NCI-H1694 (cell line): ENCODE data around the gene ERH.

Experiments
- DNase-seq: peaks from one replicate; lab custom pipeline; 2025; lab: John Stamatoyannopoulos, UW

The ERH gene

DNA sequence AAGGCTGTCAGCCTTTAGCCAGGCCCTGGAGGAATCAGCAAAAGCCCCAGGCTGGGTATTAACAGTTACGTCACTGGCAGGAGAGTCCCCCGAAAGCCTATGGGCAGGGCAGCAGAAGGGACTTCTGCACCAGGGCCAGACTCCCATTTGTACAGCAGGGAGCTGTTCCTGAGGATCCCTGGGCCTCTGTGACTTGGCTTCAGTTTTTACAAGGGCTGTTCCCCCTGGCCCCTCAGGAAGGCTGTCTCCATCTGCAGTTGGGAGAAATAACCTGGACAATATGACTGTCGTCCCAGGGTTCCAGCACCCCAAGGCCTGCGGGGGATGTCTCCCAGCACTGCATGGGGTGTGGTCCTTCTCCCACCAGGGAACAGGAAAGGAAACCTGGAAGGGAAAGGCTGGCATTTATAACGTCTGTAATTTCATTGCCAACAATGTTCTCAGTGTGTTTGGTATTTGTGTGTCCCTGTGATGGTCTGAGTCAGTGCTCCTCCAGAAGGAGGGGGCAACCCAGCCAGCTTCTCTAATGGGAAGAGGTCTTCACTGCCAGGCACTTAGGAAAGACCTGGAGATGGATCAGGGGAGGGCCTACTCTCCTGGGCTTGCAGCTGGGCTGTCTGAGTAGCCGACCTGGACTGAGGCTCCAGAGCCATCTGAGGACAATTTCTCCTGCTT is 42.4 kb downstream of the ERH start:
- DNase-seq: no peak

DNA sequence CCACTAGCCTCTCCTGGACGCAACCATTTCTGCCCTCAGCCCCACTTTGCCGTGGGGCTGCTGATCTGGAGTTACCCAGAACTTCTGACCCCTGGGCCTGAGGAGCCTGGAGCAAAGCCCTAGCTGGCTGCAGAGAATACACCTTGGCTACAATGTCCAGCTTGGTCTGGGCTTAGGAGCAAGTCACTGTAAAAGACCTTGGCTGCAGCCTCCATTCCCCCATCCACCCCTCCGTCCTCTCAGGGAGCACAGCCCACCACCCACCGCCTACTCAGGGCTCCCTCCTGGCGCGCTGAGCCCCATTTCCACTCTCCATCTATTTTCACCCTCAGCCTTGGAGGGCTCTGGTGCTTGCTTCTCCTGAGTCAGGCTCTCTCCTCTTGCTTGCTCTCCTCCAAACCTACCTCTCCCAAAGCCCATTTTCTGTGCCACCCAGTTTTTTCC is 42.9 kb downstream of the ERH start:
- no peak for DNase-seq

- DNase-seq: peak; percentile 29
These were observed 43.5 kb downstream of the ERH start for GRCh38 chr14:69354383-69355153.

DNA sequence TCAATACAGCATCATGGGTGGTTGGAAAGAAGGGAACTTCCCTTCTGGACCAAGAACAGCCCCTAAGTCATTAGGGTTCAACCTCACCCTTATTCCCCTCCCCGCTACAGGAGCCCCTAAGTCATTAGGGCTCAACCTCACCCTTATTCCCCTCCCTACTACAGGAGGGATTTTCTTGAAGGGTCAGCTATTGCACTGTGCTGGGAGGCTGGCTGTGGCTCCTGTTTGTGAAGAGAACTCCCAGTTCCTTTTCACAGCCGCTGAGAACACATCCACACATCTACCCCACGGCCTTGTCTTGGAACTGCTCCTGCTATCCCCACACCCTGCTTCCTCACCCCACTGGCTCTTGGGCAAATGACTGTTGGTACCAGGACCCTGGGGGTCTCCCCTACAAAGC is 44.9 kb downstream of the ERH start:
- DNase-seq: no peak

DNA sequence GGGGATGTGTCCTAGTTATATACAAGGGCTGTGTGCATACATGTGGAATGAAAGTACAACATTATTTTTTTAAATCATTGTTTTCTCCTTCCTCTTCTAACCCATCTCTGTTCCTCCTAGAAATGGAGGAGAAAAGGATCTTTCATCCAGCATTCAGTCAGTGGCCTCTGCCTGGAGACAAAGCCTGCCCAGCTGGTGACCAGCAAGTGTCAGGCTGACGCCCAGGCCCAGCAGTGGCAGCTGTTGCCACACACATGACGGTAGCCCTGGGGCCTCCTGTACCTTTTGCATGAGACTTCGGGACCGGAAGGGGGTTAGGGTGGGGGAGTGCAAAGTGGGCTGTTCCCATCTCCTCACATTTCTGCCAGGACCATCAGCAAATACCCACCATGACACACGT is 46.2 kb downstream of the ERH start:
- DNase-seq: no peak

DNA sequence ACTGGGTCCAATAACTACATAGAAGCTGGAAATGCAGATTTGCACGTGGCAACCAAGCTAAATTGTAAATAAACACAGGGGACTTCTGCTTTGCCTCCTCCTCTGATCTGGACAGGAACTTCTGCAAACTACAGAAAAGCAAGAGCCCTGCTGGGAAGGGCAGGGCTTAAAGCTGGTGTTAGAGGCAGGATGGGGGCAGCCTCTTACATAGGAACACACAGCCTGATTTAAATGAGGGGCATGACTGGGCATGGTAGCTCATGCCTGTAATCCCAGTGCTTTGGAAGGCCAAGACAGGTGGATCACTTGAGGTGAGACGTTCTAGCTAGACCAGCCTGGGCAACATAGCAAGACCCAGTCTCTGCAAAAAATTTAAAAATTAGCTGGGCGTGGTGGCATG is 46.7 kb downstream of the ERH start:
- no peak for DNase-seq

GRCh38 chr14:69350892-69351291 is 47.2 kb downstream of the ERH start:
- no peak for DNase-seq

DNA sequence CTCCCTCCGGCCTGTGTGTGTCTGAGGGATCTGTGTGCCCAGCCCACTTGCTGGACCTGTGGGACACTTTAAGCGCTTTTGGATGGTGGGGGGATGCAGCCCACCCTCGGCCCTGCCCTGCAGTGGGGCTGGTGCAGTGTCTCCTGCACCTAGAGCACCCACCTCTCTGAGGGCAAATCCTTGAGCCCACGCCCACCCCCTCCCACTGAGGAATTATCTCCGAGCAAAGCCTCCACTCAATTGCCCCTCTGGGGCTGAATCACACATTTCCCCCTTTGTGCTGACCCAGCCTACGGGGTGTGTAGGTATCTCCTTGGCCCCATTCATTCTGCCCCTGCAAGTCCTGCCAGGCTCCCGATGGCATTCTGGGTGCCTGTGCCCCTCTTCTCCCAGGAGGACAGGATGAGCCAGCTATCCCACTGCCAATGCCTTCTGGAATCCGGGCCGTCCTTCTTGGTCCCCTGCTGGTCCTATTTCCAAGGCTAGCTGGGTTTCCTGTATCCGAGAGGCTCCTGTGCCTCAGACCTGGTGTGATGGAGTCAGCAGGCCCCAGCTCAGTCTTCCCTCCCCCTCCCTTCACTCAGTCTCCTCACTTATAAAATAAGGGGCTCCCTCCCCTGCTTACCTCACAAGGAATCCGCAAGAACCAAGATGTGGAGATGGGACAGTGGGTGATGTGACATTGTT is 48.9 kb downstream of the ERH start:
- no peak for DNase-seq

GRCh38 chr14:69346710-69347109 is 51.4 kb downstream of the ERH start:
- peak; percentile 13 for DNase-seq

DNA sequence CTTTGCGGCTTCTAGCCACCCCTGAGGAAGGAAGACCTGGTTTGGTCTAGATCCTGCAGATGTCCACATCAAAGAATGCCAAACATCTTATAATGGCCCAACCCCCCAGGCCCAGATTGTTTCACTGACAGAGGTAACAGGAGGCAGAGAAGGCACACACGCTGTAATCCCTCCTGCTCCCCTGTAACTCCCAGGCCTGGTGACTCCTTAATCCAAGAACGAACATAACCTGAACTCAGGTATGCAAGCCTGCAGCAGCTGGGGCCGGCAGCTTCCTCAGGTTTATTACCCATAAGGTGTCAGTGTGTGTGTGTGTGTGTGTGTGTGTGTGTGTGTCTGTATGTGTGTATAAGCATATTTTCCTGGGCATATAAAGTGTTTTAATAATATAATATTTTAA is 52.7 kb downstream of the ERH start:
- no peak for DNase-seq

DNA sequence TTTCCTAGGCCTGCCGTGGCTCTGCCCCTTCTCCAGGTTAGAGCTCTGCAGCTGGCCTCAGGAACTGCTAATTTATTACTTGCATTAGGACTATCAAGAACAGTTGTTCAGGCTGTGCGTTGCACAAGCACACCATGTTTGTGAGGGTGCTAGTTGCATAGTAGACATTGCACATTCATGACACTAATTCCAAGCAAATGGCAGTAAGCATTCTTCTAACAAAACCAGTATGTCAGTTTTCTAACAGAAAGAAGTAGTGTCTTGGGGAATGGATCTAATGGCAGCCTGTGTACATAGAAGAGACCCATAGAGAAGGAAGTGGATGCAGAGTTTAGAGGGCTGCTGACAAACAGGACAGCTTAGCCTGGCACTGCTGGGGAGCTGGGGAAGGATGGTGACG is 53.9 kb downstream of the ERH start:
- DNase-seq: no peak

- DNase-seq: no peak
These were observed 55.1 kb downstream of the ERH start for GRCh38 chr14:69342928-69343525.

DNA sequence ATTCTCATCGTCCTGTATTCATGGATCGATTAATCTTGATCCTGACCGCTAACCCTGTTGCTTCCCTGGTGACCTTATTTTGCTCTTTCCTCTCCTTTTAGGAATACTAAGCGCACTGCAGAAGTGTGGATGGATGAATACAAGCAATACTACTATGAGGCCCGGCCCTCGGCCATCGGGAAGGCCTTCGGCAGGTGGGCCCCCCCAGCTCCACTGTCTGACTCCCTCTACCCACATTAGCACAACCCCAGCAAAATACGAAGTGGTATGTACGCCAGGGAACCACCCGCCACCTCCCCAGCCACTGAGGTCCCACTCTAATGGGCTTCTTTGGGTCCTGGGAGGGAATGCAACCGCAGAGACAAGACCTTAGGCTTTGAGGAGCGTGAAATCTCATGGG is 58.7 kb downstream of the ERH start:
- DNase-seq: no peak

- no peak for DNase-seq
These were observed 60.1 kb downstream of the ERH start for GRCh38 chr14:69337984-69338383.

DNA sequence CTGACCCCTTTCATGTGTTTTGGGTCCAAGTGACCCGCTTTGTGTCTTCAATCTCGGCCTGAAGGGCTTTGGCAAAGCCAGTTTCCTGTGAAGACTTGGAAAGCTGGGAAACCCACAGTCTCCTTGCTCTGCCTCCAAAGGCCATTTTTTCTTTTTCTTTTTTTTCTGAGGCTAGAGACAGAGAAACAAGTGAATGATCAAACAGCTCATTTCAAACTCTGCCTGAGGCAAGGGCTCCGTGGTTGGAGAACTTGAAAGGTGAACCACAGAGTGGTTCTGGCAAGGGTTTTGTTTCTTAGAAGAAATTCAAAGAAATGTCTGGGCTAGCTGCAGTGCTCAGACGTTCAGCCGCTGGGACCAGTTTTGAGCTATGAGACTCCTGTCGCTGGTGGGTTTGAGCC is 62.7 kb downstream of the ERH start:
- DNase-seq: no peak

DNA sequence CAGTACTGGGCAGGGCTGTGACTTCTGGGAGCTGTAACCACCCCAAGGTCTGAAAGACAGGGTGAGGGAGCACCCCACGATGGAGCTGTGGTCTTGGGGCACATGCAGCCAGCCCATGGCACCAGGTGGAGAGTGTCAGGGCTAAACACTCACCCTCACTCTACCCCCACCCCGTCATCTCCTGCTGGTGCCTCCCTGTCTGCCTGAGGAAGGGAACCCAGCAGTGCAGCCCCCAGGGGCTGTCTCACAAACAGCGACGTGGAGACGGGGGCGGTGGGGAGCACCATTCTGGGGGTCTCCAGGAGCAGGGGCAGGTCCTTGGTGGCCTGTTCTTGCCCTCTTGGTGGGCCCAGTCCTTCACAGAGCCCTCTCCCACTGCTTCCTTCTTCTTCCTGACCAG is 63.5 kb downstream of the ERH start:
- DNase-seq: no peak

DNA sequence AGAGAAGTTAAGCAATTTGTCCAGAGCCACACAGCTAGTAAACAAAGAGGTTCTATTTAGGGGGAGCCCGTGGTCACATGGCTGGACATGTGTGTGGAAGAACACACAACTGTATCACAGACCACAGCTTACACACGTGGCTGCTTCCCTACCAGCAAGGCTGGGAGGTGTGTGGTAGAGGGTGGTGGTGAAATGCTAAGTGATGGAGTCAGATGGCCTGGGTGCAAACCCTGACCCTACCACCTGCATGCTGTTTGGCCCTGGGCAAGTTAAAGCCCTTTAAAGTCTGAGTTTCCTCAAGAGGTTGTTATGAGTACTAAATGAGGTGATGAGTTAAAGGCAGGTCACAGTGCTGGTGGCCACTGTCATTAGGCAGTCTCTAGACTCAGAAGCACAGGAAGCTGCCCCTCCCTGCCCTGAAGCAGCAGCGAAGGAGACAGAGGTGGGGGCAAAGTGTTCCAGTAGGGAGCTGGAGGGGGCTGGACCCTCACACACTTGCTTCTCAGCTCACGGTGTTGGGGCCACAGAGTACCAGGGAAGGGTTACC is 64.2 kb downstream of the ERH start:
- DNase-seq: no peak

DNA sequence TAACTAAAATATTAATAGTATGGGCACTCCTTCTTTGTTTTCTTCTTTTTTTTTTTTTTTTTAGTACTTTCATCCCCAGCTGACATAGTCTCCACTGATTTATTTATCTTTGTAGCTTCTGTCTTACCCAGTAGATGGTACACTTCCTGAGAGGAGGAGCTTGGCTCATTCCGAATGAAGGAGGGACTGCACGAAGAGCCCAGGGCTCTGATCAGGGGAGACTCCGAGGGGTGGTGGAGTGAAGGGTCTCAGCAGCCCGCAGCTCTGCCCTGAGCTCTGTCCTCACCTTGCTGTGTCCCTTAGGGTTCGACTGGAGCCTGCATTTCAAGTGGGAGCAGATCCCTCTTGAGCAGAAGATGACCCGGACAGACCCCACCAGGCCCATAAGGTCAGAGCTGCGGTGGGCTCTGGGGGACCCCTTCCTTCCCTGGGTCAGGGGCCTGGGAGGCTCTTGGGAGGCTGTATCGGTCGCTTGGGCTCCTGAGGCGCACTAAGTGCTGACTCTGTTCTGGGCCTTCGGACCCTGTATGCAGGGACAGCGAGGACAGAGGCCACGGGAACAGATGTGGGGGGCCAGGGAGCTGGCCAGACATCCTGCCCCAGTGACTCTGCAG is 65.2 kb downstream of the ERH start:
- DNase-seq: no peak

- DNase-seq: no peak
These were observed 66.9 kb downstream of the ERH start for GRCh38 chr14:69331206-69331605.
